CD4-positive, alpha-beta T cell treated with Interleukin-2 at 100 ng/mL for 4 hours (primary cell): Measurements from ENCODE around the gene RAB8B.

Source experiments
- DNase-seq: peaks from one replicate; pipeline ENCODE4 v3.0.0-alpha.2; 2020; ENCODE audit warnings: low spot score

The RAB8B gene

DNA sequence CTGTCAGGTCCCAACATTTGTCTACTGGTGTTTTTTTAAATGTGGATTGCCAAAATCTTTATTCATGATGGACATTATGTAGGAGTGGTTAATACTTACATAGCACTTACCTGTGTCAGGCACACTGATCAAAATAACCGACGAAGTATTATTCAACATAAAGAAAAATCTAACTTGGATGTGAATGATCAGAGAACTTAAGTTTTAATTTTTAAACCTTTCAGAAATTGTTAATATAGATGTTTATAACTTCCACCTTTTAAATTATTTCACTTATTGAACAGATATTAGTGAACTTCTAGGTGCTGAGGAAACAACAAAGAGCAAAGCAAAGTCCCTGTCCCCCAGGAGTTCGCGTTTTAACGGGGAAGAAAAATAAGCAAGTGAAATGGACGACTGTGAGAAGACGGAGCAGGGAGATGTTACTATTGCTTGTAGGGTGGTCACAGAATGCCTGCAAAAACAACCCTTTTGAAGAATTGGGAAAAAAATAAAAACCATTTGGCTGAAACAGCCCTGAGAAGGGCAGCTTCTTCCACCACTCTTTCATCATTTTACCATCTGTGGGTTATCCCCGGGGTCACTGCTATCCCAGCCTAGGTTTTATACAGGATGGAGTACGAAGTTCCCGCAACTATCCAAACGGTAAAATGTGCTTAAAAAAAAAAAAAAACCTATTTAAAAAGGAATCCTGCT is 87.1 kb downstream of the RAB8B start:
- no peak for DNase-seq

DNA sequence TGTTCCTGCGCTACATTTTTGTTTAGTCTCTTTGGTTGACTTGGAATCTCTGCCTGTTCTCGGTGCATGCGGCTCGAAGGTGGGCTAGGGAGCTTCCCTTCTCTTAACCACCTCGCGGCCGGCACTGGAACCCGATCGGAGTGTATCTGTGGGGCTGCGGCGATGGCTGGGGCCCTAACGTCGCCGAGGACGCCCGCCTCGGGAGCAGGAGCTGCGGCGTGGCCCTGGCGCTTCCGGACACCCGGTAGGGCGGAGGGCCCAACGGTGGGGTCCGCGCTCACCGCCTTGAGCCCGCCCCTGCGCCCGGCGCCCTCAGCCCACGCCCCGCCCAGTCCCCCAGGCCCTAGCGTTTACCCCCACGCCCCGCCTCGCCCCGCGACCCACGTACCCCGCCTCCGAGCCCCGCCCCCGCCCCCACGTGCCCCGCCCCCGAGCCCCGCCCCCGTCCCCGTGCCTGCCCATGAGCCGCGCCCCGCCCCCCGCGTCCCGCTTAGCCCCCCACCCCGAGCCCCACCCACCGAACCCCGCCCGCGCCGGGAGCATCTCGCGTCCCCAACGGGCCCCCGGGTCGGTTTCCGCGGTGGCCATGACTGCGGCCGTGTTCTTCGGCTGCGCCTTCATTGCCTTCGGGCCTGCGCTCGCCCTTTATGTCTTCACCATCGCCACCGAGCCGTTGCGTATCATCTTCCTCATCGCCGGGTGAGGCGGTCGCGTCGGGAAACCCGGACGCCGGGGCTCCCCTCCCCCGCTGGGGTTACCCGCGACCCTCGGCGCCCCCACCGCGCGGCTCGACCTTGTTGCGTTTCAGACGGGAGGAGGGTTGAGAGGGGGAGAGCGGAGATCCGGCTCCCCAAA is 87.9 kb downstream of the RAB8B start, which contains the start of gene APH1B:
Gene APH1B, plus strand, starts transcription at position 568 of the 855 bp plus-strand sequence. Its CDS starts 19 bp downstream, at position 587.
- peak; percentile 76 for DNase-seq

DNA sequence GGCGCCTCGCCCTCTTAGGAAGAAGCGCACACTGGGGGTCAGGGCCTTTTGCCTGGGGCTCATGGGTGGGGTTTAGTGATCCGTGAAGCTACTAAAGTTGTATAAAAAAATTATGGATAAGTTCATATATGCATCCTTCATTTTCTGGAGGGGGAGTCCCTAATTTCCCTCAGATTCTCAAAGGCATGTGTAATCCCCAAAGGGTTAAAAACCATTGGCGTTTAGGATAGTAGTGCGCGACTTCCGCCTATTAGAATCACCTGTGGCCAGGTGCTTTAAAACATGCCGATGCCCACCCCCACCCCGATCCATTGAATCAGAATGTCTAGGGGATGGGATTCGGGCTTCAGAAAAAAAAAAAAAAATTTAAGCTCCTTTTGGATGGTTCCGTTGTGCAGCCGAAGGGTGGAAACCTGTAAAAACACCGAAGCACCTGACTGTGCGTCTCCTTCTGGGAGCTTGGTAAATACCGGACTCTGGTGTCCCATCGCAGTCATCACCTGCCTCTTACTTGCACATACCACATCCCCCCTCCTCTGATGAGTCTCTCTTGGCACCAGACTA is 88.6 kb downstream of the RAB8B start:
- DNase-seq: no peak

DNA sequence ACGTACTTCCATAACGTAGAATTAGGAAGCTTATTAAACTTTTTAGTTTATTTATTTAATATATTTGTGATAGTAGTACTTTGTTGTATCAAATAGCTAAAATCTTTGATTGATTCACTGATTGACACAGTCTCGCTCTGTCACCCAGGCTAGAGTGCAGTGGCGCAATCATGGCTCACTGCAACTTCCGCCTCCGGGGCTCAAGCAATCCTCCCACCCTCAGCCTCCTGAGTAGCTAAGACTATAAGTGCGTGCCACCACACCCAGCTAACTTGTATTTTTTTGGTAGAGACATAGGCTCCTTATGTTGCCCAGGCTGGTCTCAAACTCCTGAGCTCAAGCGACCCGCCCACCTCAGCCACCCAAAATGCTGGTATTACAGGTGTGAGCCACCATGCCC is 93.7 kb downstream of the RAB8B start:
- no peak for DNase-seq

DNA sequence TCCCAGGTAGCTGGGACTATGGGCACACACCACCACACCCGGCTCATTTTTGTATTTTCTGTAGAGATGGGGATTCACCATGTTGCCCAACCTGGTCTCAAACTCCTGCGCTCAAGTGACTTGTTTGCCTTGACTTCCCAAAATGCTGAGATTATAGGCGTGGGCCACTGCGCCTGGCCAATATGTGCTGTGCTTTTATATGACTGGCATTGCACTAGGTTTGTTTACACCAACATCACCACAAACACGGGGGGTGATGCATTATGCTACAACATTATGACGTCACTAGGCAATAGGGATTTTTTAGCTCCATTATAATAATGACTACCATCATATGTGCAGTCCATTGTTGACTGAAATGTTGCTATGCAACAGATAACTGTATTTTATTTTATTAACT is 94.9 kb downstream of the RAB8B start:
- no peak for DNase-seq

DNA sequence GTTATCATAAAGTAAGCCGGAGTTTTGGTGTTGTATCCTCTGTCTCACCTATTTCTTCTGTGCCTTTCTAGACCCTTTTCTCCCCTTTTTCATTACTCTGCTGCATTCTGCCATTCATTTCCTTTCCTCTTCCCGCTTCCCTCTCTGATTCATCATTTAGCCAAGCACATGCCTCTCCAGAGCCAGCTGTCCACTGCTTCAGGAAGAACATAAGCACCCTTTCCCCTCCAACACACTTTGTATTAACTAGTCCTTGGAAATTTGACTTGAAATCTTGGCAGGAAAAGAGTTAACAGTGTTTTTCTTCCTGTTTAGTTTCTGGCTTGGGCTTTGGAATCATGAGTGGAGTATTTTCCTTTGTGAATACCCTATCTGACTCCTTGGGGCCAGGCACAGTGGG is 97.7 kb downstream of the RAB8B start:
- DNase-seq: no peak

DNA sequence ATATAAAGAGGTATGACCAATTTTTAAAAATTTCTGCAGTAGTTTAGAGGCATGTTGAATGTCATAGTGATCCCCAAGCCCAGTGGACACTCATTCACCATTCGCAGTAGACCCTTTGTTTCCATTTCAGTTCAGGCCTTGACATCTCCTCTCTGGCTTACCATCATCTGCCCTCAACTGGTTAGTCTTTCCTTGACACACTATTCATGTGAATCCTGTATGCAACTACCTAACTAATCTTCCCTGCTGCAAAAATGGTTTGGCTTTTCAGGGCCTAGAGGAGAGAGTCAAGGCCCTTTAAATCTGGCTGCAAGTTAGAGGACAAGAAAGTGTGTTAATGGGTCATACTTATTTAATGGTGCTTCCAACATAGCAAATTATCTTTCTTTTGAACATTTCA is 98.9 kb downstream of the RAB8B start:
- no peak for DNase-seq

DNA sequence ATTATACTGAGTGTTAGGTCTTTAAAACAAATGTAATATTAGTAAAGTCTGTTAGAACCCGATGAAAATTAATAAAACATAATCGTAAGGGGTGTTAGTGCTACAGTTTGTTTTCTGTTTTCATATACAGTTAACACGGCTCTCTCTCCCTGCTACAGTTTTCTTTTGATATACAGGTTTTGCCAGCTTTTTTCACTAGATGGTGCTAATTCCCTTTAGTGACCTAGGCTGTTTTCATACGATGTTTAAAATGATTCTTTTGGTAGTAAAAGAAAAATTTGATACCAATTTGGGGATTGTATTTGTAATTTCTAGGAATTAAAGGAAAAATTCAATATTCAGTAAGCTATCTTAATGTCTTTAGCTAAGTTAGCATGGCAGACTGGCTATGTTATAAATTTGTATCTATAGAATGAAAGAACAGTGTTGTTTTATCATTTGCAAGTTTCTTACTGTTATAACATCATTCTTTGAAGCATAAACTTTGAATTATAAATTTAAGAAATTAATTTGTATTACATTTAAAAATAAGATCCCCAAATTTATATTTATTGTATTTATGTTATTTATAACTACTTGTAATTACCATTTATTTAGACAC is 99.5 kb downstream of the RAB8B start:
- peak; percentile 63 for DNase-seq

DNA sequence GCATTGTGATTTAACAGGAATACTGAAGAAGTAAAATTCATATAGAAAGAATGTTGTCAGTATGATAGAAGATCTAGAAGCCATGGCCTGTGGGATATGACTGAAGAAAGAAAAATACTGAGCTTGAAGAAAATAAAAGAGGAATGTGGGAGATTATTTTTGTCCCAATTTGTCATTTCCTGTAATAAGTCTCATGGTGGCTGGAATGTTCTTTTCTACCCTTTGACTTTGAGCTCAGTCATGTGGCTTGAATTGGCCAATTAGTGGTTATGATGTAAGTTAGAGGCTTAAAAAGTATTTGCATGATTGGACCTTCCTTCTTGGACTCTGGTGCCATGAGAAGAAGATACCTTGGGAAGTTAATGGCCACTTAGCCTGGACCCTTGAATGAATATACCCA is 102.1 kb downstream of the RAB8B start:
- no peak for DNase-seq

DNA sequence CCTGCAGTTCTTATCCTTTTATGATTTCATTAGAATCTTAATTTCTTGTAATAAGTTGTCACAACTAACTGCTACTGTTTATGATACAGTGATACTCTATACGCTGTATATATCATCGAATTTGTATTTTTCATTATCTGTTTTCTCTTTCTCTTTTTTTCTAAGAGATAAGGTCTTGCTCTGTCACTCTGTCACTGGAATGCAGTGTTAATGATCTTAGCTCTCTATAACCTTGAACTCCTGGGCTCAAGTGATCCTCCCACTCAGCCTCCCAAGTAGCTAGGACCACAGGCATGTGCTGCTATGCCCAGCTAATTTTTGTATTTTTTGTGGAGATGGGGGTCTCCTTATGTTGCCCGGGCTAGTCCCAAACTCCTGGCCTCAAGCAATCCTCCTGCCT is 102.8 kb downstream of the RAB8B start:
- DNase-seq: no peak

DNA sequence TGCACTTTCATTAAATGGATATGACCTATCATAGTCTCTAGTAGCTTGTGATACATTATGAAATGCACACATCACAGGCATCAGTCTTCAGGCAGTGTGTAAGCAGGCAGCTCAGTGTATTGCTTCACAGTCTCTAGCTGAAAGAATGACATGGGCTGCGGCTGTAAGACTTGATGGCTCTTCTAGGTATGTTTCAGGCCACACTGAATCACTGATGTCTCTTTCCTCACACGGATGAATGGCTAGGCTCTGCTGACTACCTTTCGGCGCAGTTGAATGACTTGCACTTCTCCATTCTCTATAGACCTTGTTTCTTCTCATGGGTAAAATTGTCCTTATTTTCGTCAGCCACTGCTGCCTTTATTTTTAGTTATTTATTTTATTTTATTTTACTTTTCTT is 103.4 kb downstream of the RAB8B start:
- no peak for DNase-seq

DNA sequence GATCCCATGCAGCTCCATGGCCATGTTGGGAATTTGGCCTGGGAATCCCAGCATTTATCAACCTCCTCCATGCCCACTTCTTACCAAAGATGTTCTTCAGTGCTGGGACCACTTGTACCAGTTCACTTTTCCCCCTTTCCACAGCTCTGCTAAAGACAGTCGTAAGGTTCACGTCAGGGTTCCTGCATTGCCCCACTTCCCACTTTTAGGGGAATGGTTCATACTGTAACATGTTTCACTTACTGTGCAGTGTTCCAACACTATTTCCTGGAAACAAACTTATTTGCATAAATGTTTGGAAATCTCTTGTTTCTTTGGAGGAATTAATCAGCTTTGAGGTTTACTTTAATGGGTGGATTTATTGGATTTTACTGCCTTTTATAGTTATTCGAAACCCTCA is 105.0 kb downstream of the RAB8B start:
- no peak for DNase-seq

DNA sequence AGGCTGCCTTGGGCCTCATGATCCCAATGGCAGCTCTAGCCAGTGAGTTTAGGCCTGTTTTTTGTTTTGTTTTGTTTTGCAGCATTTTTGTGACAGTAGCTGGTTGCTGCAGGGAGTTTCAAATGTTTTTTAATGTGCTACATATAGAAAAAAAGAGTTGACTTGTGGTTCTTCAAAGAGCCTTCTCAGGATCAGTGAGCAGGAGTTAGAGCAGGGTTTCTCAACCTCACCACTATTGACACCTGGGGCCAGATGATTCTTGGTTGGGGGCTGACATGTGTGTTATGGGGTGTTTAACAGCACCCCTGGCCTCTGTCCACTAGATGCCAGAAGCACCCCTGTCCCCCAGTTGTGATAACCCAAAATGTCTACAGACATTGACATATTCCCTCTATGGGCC is 105.9 kb downstream of the RAB8B start:
- no peak for DNase-seq

DNA sequence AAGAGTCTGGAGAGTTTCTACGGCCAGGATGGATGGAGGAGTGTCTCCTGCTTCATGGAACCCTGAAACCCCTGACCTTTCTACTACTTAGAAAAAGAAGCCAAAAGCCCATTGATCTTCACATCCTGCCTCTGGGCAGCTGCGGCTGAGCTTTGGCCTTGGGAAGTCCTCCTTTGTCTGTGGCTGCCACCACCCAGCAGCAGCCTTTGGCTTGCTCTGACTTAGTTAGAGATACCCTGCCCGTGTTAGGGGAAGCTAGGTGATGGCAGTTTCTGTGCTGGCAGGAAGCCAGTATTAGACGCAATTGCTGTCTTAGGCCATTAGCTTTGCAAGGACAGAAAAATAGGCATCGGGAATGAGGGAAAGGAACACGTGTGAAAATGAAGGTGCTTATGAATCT is 106.8 kb downstream of the RAB8B start:
- no peak for DNase-seq

DNA sequence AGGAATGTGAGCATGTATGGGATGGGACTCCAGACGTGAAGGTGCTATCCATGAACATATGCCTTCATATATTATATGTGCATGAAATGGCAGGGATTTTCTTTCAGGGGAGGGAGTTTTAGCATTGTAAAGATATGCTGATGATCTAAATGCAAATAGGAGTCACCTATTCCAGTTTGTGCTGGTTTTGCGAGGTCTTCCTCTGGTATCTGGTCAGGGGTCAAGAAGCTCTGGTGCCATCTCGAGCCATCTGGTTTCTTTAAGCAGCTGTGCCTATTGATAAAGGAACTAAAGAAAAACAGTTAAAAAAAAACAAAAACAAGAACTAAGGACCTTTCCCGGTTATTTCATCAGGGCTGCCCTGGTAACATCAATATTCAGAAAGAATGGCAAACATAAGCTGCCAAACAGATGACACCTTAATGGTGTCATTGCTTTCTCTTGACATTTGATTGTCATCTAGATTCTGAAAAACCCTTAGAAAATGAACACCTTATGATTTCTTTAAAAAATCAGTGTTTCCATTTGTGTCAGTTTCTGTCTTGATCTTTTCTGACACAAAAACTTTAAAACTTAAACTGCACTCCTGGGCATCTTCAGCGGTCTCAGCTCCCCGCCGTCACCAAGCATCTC is 110.7 kb downstream of the RAB8B start:
- no peak for DNase-seq

DNA sequence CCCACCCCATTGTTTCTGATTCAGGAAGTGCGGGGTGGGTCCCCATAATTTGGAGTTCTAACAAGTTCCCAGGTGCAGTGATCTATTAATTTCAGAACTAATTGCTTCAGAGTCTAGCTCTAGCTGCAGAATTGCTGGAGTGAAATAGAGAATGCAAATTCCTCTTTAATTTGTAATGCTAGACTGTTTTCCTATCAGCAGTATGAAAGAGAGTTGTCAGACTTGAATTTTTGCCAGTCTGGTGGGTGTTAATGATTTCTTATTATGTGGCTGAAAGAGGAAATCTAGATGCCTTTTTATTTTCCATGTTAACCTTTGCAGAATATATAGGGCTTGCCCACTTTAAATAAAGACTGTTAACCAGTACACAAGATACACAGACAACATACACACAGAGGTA is 111.7 kb downstream of the RAB8B start:
- no peak for DNase-seq

DNA sequence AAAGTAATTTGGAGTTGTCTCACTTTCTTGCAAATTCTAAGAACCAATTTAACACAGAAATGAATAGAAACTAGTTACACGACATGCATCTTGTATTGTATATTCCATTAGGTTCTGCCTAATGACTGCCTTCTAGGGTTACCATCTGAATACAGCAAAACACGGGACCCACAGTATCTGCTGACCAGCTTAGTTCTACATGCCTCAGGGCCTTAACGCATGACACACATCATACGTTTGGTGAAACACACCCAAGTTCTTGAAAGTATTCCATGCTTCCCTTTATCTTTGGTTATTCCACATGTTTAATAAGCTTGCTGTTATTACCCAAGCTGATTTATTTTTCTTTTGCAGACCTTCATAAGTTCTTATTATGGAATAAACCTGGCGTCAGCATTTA is 115.9 kb downstream of the RAB8B start:
- no peak for DNase-seq

DNA sequence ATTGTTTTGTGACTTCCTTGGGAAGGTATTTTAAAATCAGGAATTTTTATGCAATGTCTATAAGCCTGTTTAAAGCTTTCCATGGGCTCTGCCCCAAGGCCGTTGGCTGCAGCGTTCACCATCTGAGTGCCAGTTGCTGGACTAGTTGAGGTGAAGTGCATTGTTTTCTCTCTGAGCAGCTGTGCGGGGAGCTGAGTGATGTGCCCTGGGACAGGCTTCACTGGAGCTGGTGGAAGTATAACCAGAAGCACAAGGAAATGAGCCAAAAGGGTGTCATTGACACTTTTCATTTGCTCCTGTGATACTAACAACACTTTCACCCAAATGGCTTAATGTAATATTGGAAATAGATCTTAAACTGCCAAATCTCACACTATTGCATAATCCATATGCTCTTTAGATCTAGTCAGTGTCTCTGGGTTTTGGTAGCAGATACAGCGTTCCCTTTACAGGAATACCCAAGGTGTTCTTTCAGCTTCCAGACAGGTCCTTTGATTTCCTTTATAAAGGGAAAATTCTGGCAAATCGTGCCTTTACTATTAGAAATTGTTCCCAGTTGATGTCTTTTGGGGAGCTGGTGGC is 117.2 kb downstream of the RAB8B start:
- DNase-seq: no peak

DNA sequence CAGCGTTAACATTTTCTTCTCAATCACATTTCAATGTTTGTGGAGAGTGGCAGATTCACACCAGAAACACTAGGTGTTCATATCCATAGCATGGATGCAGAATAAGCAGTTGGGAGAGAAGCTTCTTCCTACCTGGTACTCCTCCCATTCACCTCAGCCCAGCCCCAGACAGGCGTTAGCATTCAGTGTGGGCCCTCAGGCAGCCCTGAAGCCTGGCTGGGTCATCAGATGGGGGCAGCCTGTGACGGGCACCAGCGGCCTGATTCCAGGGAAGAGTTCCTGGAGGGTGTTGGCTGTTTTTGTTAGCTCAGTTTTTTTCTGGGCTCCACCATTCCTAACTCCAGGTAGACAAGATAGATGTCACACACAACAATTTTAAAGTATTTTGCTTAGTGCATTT is 119.1 kb downstream of the RAB8B start:
- no peak for DNase-seq

DNA sequence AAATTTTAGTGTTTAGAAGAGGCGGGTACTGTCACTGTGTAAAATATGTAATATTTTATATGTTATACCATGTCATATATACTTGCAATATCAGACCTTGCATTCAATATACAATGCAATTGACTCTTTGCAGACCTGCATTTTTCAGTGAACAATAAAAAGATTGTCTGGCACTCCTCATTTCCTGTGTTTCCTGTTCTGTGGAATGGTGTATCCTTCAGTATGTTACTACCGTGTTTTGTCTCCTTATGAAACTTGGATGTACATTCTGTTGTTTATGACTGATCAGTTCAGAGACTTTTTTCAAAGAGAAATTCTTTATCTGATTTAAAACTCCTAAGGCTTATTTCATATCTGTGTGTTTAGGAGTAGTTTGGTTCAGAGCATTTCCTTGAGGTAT is 119.5 kb downstream of the RAB8B start:
- DNase-seq: no peak

DNA sequence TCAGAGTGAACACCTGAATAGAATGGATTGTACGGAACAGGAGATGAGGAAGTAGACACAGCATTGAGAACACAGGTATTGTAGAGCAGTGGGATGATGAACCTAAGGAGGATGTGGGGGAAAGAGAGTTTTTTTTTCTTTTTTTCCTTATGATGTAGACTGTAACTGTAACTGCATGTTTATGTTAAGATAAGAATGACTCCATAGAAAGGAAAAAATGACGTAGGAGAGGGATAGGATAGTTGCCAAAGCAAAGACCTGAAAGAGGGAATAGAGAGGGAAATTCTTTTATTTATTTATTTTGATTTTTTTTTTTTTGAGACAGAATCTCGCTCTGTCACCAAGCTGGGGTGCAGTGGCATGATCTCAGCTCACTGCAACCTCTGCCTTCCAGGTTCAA is 121.2 kb downstream of the RAB8B start:
- DNase-seq: no peak

DNA sequence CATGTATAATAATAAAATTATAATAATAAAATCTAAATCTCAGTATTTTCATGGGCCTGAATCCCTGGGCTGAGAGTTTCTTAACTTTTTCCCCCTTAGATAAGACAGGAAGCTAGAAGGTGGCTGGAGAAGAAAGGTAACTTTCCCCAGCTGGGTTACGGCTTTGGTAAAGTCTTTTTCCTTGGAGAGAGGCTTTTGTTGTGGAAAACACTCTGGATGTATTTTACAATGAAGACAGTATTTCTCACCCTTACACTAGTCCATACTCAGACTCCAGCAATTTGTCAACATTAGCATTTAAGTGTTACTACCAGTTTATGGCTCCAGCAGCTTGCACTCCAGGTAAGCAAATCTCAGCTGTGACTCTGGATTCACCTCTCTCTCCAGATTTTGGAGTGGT is 122.9 kb downstream of the RAB8B start:
- DNase-seq: no peak
